ENCODE data around the gene TRMT11. TPM values are rescaled to one million over a fixed set of nuclear protein-coding genes. Genes with fewer than 3 reads are reported as not detected.
"Not testable (repeated sequence)": the region's sequence is repeated elsewhere in the genome, so short reads cannot be mapped to it uniquely, and the experiment has no call there.

Gene TRMT11
- total RNA-seq, 2 experiments from 2014 or later: 17.1 to 18.1 TPM

GRCh38 chr6:125947615-125948014 is 38.7 kb upstream of the TRMT11 start:
- ATAC-seq (no peak), DNase-seq (no peak)
- ChIA-PET POLR2A (no interaction called here), CTCF (interaction anchor here (0.7 to 2.1 kb wide), 5 partner anchors 8 to 156 kb away, joined by 3 to 12 read pairs (median 11); partner anchors contain the start of genes HINT3 and NCOA7)
- no peaks in the 10 kb centered on the region for H3K9me3 Mint-ChIP-seq (ENCODE audit: insufficient read depth)
- H3K4me3 Mint-ChIP-seq: no peak overlapping the region
- H3K27ac Mint-ChIP-seq: no peak overlapping the region
- H3K4me1 Mint-ChIP-seq (ENCODE audit: low read depth): no peaks in the 10 kb centered on the region
- no peaks in the 10 kb centered on the region for H3K36me3 Mint-ChIP-seq (ENCODE audit: low read depth)
- peaks cover 30% of the 10 kb centered on the region for H3K27me3 Mint-ChIP-seq (ENCODE audit: low read depth)

GRCh38 chr6:125948455-125948854 is 37.9 kb upstream of the TRMT11 start:
- no peaks in the 10 kb centered on the region for H3K36me3 Mint-ChIP-seq (ENCODE audit: low read depth)
- ChIA-PET CTCF (interaction anchor here (0.7 to 1.4 kb wide), 4 partner anchors 8 to 157 kb away, joined by 3 to 12 read pairs (median 7); partner anchors contain the start of genes HINT3 and NCOA7), POLR2A (no interaction called here)
- DNase-seq (no peak), ATAC-seq (no peak)
- H3K4me1 Mint-ChIP-seq (ENCODE audit: low read depth): no peaks in the 10 kb centered on the region
- no peaks in the 10 kb centered on the region for H3K9me3 Mint-ChIP-seq (ENCODE audit: insufficient read depth)
- H3K4me3 Mint-ChIP-seq: no peak overlapping the region
- H3K27me3 Mint-ChIP-seq (ENCODE audit: low read depth): peaks cover 26% of the 10 kb centered on the region
- no peak overlapping the region for H3K27ac Mint-ChIP-seq

DNA sequence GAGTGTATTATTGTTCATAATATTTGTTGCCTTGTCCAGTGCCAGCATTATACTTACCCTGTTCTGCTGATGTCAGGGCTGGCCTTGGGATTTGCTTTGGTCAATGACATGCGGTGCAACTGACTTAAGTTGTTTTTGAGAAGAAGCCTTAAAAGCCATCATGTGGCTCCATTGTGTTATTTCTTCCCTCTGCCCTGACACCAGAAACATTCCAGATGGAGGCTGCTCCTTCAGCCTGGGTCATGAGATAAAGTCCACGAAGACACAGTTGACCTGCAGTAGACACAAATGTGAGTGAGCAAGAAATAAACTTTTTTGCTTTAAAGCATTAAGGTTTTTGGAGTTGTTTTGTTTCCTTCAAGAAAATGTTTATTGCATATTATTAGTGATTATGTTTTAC is 37.3 kb upstream of the TRMT11 start:
- ChIA-PET POLR2A (no interaction called here), CTCF (interaction anchor here (1.4 kb wide), 1 partner anchor 7 kb away, joined by 12 read pairs; the partner anchor contains the start of gene HINT3)
- ATAC-seq (no peak), DNase-seq (no peak)
- no peaks in the 10 kb centered on the region for H3K36me3 Mint-ChIP-seq (ENCODE audit: low read depth)
- no peaks in the 10 kb centered on the region for H3K4me1 Mint-ChIP-seq (ENCODE audit: low read depth)
- H3K9me3 Mint-ChIP-seq (ENCODE audit: insufficient read depth): no peaks in the 10 kb centered on the region
- no peak overlapping the region for H3K27ac Mint-ChIP-seq
- H3K4me3 Mint-ChIP-seq: no peak overlapping the region
- peaks cover 26% of the 10 kb centered on the region for H3K27me3 Mint-ChIP-seq (ENCODE audit: low read depth)

GRCh38 chr6:125950293-125950692 is 36.0 kb upstream of the TRMT11 start:
- Mint-ChIP-seq H3K27ac (no peak overlapping the region), H3K36me3 (ENCODE audit: low read depth) (no peaks in the 10 kb centered on the region), H3K4me1 (ENCODE audit: low read depth) (no peaks in the 10 kb centered on the region), H3K27me3 (ENCODE audit: low read depth) (peaks cover 32% of the 10 kb centered on the region), H3K9me3 (ENCODE audit: insufficient read depth) (no peaks in the 10 kb centered on the region), H3K4me3 (no peak overlapping the region)
- ChIA-PET POLR2A (no interaction called here), CTCF (interaction anchor here (11.9 kb wide), 1 partner anchor 158 kb away, joined by 225 read pairs; the partner anchor contains the start of gene NCOA7)
- DNase-seq (no peak), ATAC-seq (no peak)

DNA sequence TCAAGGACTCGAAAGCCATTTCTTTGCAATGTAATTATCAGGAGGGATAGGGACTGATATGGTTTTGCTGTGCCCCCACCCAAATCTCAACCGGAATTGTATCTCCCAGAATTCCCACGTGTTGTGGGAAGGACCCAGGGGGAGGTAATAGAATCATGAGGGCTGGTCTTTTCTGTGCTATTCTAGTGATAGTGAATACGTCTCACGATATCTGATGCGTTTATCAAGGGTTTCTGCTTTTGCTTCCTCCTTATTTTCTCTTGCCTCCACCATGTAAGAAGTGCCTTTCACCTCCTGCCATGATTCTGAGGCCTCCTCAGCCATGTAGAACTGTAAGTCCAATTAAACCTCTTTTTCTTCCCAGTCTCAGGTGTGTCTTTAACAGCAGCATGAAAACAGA is 35.6 kb upstream of the TRMT11 start:
- H3K9me3 Mint-ChIP-seq (ENCODE audit: insufficient read depth); ATAC-seq; DNase-seq; H3K36me3 Mint-ChIP-seq (ENCODE audit: low read depth); H3K27ac Mint-ChIP-seq; H3K4me3 Mint-ChIP-seq; POLR2A ChIA-PET; H3K4me1 Mint-ChIP-seq (ENCODE audit: low read depth): not testable (repeated sequence)
- CTCF ChIA-PET: interaction anchor here (0.9 to 11.9 kb wide), 6 partner anchors 11 to 637 kb away, joined by 3 to 225 read pairs (median 5); partner anchors contain the start of gene NCOA7
- H3K27me3 Mint-ChIP-seq (ENCODE audit: low read depth): peaks cover 32% of the 10 kb centered on the region

- Mint-ChIP-seq H3K9me3 (ENCODE audit: insufficient read depth) (no peaks in the 10 kb centered on the region), H3K27ac (no peak overlapping the region), H3K36me3 (ENCODE audit: low read depth) (no peaks in the 10 kb centered on the region), H3K4me3 (no peak overlapping the region), H3K4me1 (ENCODE audit: low read depth) (peaks cover 5% of the 10 kb centered on the region), H3K27me3 (ENCODE audit: low read depth) (peaks cover 26% of the 10 kb centered on the region)
- DNase-seq: no peak
- CTCF ChIA-PET: interaction anchor here (0.8 to 11.9 kb wide), 12 partner anchors 8 to 638 kb away, joined by 3 to 225 read pairs (median 5); partner anchors contain the start of gene NCOA7
- ATAC-seq: no peak
- POLR2A ChIA-PET: interaction anchor here (0.5 to 1.2 kb wide), 2 partner anchors 19 to 159 kb away, joined by 3 to 4 read pairs; no protein-coding TSS in a partner anchor
Measured at GRCh38 chr6:125951323-125951722, 35.0 kb upstream of the TRMT11 start.

DNA sequence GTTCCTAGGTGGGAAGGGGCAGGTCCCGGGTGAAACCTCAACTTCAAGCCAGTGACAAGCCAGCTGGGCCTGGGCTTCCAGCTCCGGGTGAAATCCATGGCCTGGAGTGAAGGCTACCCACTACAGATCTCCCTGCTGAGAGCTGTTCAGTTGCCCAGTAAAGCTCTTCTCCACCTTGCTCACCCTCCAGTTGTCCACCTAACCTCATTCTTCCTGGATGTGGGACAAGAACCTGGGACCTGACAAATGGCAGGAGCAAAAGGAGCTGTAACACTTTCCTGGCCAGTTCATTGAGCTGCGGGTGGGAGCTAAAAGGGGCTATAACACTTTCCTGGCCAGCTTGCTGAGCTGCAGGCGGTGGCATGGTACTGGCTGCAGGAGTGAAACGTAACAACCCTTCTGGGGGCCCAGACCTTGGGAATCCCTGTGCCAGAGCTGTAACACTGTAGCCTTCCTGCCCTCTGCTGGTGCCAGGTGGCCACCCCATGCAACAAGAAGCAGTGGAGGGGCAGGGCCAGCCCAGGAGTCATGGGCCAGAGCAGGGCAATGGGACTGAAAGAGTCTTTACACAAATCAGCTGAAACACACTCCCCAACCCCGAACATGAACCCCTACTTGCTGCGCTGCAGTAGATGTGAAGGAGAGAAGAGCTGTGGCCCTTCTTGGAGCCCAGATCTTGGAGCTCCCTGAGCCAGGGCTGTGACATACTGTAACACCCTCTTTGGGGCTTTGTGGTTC is 33.4 kb upstream of the TRMT11 start:
- CTCF ChIA-PET: interaction anchor here (1.0 to 11.9 kb wide), 13 partner anchors 8 to 642 kb away, joined by 3 to 225 read pairs (median 7); partner anchors contain the start of gene NCOA7
- no peak overlapping the region for H3K4me3 Mint-ChIP-seq
- peaks cover 5% of the 10 kb centered on the region for H3K4me1 Mint-ChIP-seq (ENCODE audit: low read depth)
- peaks cover 24% of the 10 kb centered on the region for H3K27me3 Mint-ChIP-seq (ENCODE audit: low read depth)
- DNase-seq (peak; percentile 37), ATAC-seq (no peak)
- H3K9me3 Mint-ChIP-seq (ENCODE audit: insufficient read depth): no peaks in the 10 kb centered on the region
- H3K36me3 Mint-ChIP-seq (ENCODE audit: low read depth): no peaks in the 10 kb centered on the region
- no peak overlapping the region for H3K27ac Mint-ChIP-seq
- POLR2A ChIA-PET: interaction anchor here (0.9 kb wide), 2 partner anchors 161 to 163 kb away, joined by 3 to 6 read pairs; partner anchors contain the start of gene NCOA7

- H3K27ac Mint-ChIP-seq: no peak overlapping the region
- no peak for DNase-seq
- POLR2A ChIA-PET: interaction anchor here (0.9 kb wide), 2 partner anchors 162 to 163 kb away, joined by 3 to 6 read pairs; partner anchors contain the start of gene NCOA7
Measured at GRCh38 chr6:125953502-125953875, 32.9 kb upstream of the TRMT11 start.

GRCh38 chr6:125954735-125955339 is 31.5 kb upstream of the TRMT11 start:
- ChIA-PET POLR2A (interaction anchor here (3.4 kb wide), 1 partner anchor 164 kb away, joined by 50 read pairs; the partner anchor contains the start of gene NCOA7), CTCF (interaction anchor here (1.3 to 11.9 kb wide), 13 partner anchors 8 to 174 kb away, joined by 3 to 225 read pairs (median 40); partner anchors contain the start of gene NCOA7)
- Mint-ChIP-seq H3K36me3 (ENCODE audit: low read depth) (no peaks in the 10 kb centered on the region), H3K27ac (no peak overlapping the region), H3K4me3 (no peak overlapping the region), H3K27me3 (ENCODE audit: low read depth) (peaks cover 19% of the 10 kb centered on the region), H3K4me1 (ENCODE audit: low read depth) (peaks cover 5% of the 10 kb centered on the region), H3K9me3 (ENCODE audit: insufficient read depth) (no peaks in the 10 kb centered on the region)
- DNase-seq: no peak
- ATAC-seq: no peak

More at GRCh38 chr6:125953502-125953875, 32.9 kb upstream of the TRMT11 start:
- Mint-ChIP-seq H3K27me3 (ENCODE audit: low read depth) (peaks cover 22% of the 10 kb centered on the region), H3K4me1 (ENCODE audit: low read depth) (peaks cover 5% of the 10 kb centered on the region), H3K9me3 (ENCODE audit: insufficient read depth) (no peaks in the 10 kb centered on the region), H3K36me3 (ENCODE audit: low read depth) (no peaks in the 10 kb centered on the region), H3K4me3 (no peak overlapping the region)
- no peak for ATAC-seq
- CTCF ChIA-PET: interaction anchor here (1.0 to 11.9 kb wide), 12 partner anchors 8 to 643 kb away, joined by 3 to 225 read pairs (median 7); partner anchors contain the start of gene NCOA7

DNA sequence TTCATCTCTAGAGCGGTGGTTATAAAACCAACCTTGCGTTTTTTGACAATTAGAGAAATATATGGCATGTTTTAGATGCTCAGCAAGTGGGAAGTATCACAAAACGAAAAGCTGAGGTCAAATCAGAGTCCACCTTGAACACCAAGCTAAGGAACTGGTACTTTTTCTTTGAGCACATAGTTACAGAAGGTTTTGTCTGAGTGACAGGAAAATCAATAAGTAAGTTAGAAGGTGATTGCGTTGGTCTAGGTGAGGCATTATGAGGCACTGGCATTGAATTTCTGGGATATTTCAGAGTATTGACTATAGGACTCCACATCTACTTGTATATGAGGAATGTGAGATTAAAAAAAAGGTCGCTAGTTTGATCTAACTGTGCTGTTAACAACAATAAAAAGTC is 30.4 kb upstream of the TRMT11 start:
- no peak for DNase-seq
- ChIA-PET POLR2A (interaction anchor here (0.6 to 3.4 kb wide), 6 partner anchors 31 to 175 kb away, joined by 3 to 50 read pairs (median 12); partner anchors contain the start of genes NCOA7 and TRMT11), CTCF (interaction anchor here (0.6 to 11.9 kb wide), 55 partner anchors 8 to 1558 kb away, joined by 3 to 225 read pairs (median 6); partner anchors contain the start of genes NCOA7 and TRMT11)
- Mint-ChIP-seq H3K9me3 (ENCODE audit: insufficient read depth) (no peaks in the 10 kb centered on the region), H3K4me3 (no peak overlapping the region), H3K27me3 (ENCODE audit: low read depth) (peaks cover 14% of the 10 kb centered on the region), H3K36me3 (ENCODE audit: low read depth) (no peaks in the 10 kb centered on the region), H3K27ac (peak overlapping the region; percentile 41), H3K4me1 (ENCODE audit: low read depth) (peaks cover 5% of the 10 kb centered on the region)
- no peak for ATAC-seq

Measured in activated CD8-positive, alpha-beta T cell treated with anti-CD3 and anti-CD28 coated beads, Interleukin-2, amount 10 ng/mL, durations not matched to agents 7 days and 5 days (primary cell).